ENCODE measurements around the gene RPS6KA6.

The RPS6KA6 gene

DNA sequence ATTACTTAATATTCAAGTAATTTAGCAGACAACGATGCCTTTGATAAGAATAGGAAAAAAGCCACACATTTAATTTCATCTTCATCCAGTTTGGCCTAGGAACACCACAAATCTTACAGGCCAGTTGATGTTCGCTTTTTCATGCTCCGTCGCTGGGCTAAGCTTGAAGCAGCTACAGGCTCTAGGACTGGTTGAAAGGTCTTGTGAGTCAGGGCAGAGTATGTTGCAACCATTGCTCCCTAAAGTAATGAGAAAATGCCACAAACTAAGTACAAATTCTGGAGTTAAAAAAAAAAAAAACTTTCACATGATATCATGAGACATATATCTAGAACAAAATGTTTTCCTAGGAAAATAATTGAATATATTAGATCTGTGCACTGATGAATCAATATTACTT, 123.8 kb downstream of the RPS6KA6 start:
- Histone ChIP-seq H3K4me3 (ENCODE audit: severe bottlenecking) (no peak overlapping the region), H3K4me1 (ENCODE audit: insufficient read depth, poor library complexity, severe bottlenecking) (no peaks in the 10 kb centered on the region), H3K9me3 (ENCODE audit: severe bottlenecking) (no peaks in the 10 kb centered on the region), H3K27ac (ENCODE audit: poor library complexity, severe bottlenecking) (no peak overlapping the region), H3K27me3 (ENCODE audit: insufficient read depth, poor library complexity, severe bottlenecking) (no peaks in the 10 kb centered on the region), H3K36me3 (ENCODE audit: low read depth) (no peaks in the 10 kb centered on the region)
- TF ChIP-seq, protein P1, sequence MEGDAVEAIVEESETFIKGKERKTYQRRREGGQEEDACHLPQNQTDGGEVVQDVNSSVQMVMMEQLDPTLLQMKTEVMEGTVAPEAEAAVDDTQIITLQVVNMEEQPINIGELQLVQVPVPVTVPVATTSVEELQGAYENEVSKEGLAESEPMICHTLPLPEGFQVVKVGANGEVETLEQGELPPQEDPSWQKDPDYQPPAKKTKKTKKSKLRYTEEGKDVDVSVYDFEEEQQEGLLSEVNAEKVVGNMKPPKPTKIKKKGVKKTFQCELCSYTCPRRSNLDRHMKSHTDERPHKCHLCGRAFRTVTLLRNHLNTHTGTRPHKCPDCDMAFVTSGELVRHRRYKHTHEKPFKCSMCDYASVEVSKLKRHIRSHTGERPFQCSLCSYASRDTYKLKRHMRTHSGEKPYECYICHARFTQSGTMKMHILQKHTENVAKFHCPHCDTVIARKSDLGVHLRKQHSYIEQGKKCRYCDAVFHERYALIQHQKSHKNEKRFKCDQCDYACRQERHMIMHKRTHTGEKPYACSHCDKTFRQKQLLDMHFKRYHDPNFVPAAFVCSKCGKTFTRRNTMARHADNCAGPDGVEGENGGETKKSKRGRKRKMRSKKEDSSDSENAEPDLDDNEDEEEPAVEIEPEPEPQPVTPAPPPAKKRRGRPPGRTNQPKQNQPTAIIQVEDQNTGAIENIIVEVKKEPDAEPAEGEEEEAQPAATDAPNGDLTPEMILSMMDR (IDR thresholded peaks at IDR 0.05; ENCODE audit: poor library complexity, severe bottlenecking), result no peak
- DNase-seq (ENCODE audit: low spot score) (no peak), ATAC-seq (ENCODE audit: low read depth) (no peak)

DNA sequence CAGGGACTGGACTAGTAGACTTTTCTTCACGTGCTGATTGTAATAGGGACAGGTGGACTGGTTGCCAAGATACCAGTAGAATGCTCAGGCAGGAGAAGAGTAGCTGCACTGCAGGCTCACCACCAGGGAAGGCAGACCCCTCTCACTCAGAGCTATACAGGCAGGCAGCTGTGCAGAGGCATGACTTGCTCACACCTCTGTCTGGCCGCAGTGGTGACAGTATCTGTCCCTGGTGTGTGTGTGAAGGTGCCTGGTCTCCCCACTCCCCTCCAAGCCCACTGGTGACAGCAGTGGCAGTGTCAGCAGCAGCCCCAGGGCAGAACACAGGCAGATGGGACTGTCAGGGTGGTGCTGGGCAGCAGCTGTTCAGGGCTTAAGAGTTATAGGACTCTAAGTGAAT, 140.7 kb downstream of the RPS6KA6 start:
- ATAC-seq (ENCODE audit: low read depth) (no peak), DNase-seq (ENCODE audit: low spot score) (peak; percentile 18)
- TF ChIP-seq, protein P1 (IDR thresholded peaks at IDR 0.05; ENCODE audit: poor library complexity, severe bottlenecking), result no peak
- Histone ChIP-seq H3K27me3 (ENCODE audit: insufficient read depth, poor library complexity, severe bottlenecking) (no peaks in the 10 kb centered on the region), H3K4me1 (ENCODE audit: insufficient read depth, poor library complexity, severe bottlenecking) (no peaks in the 10 kb centered on the region), H3K9me3 (ENCODE audit: severe bottlenecking) (no peaks in the 10 kb centered on the region), H3K36me3 (ENCODE audit: low read depth) (no peaks in the 10 kb centered on the region), H3K4me3 (ENCODE audit: severe bottlenecking) (no peak overlapping the region), H3K27ac (ENCODE audit: poor library complexity, severe bottlenecking) (no peak overlapping the region)

DNA sequence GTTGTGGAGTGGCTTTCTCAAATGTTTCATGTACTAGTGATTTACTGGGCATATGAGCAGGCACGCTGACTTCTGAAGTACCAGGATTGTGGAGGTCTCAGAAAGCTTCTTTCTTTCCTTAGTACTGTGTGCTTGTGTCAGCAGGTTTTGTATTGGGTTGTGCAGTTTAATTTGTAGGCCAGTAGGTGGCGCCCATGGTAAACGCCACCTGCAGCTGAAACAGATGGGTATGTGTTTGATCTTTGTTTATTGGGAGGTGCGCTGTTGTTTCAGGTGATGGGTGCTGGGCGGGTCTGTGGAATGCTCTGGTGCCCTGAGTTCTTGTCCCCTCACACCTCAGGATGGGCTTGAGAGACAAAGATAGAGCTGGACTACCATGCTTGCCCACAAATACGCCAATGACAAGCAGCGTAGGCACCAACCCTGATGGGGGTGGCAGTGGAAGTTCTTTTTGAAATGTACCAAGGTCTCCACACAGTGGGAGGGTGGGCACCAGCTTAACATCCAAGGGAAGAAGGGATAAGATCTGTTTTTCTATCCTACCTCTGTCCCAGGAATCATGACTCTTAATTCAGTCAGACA, 141.5 kb downstream of the RPS6KA6 start:
- Histone ChIP-seq H3K9me3 (ENCODE audit: severe bottlenecking) (no peaks in the 10 kb centered on the region), H3K4me3 (ENCODE audit: severe bottlenecking) (no peak overlapping the region), H3K27me3 (ENCODE audit: insufficient read depth, poor library complexity, severe bottlenecking) (no peaks in the 10 kb centered on the region), H3K36me3 (ENCODE audit: low read depth) (no peaks in the 10 kb centered on the region), H3K4me1 (ENCODE audit: insufficient read depth, poor library complexity, severe bottlenecking) (no peaks in the 10 kb centered on the region), H3K27ac (ENCODE audit: poor library complexity, severe bottlenecking) (no peak overlapping the region)
- DNase-seq (ENCODE audit: low spot score), result no peak
- TF ChIP-seq, protein P1 (IDR thresholded peaks at IDR 0.05; ENCODE audit: poor library complexity, severe bottlenecking), result peak; percentile 65
- ATAC-seq (ENCODE audit: low read depth), result peak; percentile 68; the same call in 2 of the 3 replicates

DNA sequence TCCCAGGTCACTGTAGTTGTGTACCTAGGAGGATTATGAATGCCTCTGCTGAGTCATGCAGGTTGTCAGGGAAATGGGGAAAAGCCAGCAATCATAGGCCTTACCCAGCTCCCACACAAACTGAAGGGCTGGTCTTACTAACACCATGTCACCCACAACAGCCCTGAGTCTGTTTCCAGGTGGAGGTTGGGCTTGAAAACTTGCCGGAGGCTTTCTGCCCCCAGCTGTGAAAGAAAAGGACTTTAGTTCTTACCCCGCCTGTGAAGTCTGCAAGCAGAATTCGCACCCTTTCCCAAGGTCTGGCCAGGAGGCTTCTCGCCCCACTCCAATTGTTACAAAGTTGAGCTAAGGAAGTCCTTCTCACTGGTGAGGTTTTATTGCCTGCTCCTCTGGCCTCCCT, 143.9 kb downstream of the RPS6KA6 start:
- Histone ChIP-seq H3K4me1 (ENCODE audit: insufficient read depth, poor library complexity, severe bottlenecking) (no peaks in the 10 kb centered on the region), H3K36me3 (ENCODE audit: low read depth) (no peaks in the 10 kb centered on the region), H3K27me3 (ENCODE audit: insufficient read depth, poor library complexity, severe bottlenecking) (no peaks in the 10 kb centered on the region), H3K4me3 (ENCODE audit: severe bottlenecking) (no peak overlapping the region), H3K27ac (ENCODE audit: poor library complexity, severe bottlenecking) (no peak overlapping the region), H3K9me3 (ENCODE audit: severe bottlenecking) (no peaks in the 10 kb centered on the region)
- ATAC-seq (ENCODE audit: low read depth), result no peak
- TF ChIP-seq, protein P1 (IDR thresholded peaks at IDR 0.05; ENCODE audit: poor library complexity, severe bottlenecking), result no peak
- no peak for DNase-seq (ENCODE audit: low spot score)

Measured in RWPE2 (cell line).